Measurements from ENCODE around the gene SEMA6A. TPM values are rescaled to one million over a fixed set of nuclear protein-coding genes. Genes with fewer than 3 reads are reported as not detected.
A peak's percentile ranks its signal among the peaks of the same experiment; 100 is the strongest.

SEMA6A gene
- total and polyA plus RNA-seq, 2 of the 13 experiments (the other 11 are each of a cell fraction or from before 2014, with no cell fraction given), result 5.1 to 6.5 TPM

DNA sequence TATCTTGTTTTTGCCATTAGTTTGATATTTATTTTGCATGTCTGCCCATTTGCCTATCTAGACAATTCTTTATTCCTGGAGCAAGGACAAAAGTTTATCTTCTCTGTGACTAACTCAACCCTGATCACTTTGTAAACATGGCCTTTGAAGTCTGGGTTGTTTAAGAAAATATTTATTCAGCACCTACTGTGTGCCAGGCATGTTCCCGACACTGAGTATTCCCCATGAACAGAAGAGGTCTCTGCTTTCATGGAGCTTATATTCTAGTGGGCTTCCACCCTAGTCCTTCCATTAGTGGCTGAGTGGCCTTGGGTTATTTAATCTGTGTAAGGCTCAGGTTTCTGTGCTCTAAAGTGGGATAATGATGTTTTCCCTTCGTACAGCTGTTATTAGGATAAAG, 49.7 kb downstream of the SEMA6A start (continued):
- TF ChIP-seq, protein P1, sequence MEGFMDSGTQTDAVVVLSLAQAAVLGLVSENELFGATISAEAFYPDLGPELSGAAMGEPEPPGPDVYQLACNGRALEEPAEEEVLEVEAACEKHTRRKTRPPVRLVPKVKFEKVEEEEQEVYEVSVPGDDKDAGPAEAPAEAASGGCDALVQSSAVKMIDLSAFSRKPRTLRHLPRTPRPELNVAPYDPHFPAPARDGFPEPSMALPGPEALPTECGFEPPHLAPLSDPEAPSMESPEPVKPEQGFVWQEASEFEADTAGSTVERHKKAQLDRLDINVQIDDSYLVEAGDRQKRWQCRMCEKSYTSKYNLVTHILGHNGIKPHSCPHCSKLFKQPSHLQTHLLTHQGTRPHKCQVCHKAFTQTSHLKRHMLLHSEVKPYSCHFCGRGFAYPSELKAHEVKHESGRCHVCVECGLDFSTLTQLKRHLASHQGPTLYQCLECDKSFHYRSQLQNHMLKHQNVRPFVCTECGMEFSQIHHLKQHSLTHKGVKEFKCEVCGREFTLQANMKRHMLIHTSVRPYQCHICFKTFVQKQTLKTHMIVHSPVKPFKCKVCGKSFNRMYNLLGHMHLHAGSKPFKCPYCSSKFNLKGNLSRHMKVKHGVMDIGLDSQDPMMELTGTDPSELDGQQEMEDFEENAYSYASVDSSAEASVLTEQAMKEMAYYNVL (CRISPR knock-in tag; IDR thresholded peaks at IDR 0.05; ENCODE audit: borderline replicate concordance), result no peak
- TF ChIP-seq, protein P2, sequence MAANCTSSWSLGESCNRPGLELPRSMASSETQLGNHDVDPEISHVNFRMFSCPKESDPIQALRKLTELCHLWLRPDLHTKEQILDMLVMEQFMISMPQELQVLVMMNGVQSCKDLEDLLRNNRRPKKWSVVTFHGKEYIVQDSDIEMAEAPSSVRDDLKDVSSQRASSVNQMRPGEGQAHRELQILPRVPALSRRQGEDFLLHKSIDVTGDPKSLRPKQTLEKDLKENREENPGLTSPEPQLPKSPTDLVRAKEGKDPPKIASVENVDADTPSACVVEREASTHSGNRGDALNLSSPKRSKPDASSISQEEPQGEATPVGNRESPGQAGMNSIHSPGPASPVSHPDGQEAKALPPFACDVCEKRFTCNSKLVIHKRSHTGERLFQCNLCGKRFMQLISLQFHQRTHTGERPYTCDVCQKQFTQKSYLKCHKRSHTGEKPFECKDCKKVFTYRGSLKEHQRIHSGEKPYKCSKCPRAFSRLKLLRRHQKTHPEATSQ (CRISPR knock-in tag; IDR thresholded peaks at IDR 0.05; ENCODE audit: borderline replicate concordance), result peak; percentile 72; the same call in 1 of the 2 replicates
- no peak for TF ChIP-seq ZEB1 (IDR thresholded peaks at IDR 0.05; ENCODE audit: insufficient replicate concordance, low read depth)
- no peak for TF ChIP-seq MAFK (conservative IDR thresholded peaks at IDR 0.05 in 1 of 2, IDR thresholded peaks at IDR 0.05 in 1 of 2; ENCODE audit: low read length in 2 of 2)
- TF ChIP-seq KLF11 (CRISPR knock-in tag; IDR thresholded peaks at IDR 0.05), result no peak
- TF ChIP-seq HMG20B (CRISPR knock-in tag; conservative IDR thresholded peaks at IDR 0.05), result peak; percentile 73; the same call in 1 of the 2 replicates
- TF ChIP-seq MIER2 (CRISPR knock-in tag; IDR thresholded peaks at IDR 0.05), result peak; percentile 16; the same call in 1 of the 2 replicates
- peak; percentile 64 for TF ChIP-seq FOXA1 (IDR thresholded peaks at IDR 0.05)
- TF ChIP-seq FOXA1 (CRISPR knock-in tag; IDR thresholded peaks at IDR 0.05), result peak; percentile 86
- no peak; the same call in 1 of the 2 replicates for TF ChIP-seq NFYC (CRISPR knock-in tag; IDR thresholded peaks at IDR 0.05)
- peak; percentile 64 for TF ChIP-seq RARA (CRISPR knock-in tag; IDR thresholded peaks at IDR 0.05)
- TF ChIP-seq TARDBP (CRISPR knock-in tag; IDR thresholded peaks at IDR 0.05), result peak; percentile 47; the same call in 1 of the 2 replicates
- TF ChIP-seq HNF4A (CRISPR knock-in tag; IDR thresholded peaks at IDR 0.05), result peak; percentile 59
- TF ChIP-seq ARHGAP35 (CRISPR knock-in tag; IDR thresholded peaks at IDR 0.05; ENCODE audit: borderline replicate concordance), result no peak
- peak; percentile 71 for TF ChIP-seq SAP130 (CRISPR knock-in tag; IDR thresholded peaks at IDR 0.05; ENCODE audit: low read depth)
- no peak for TF ChIP-seq PHB2 (IDR thresholded peaks at IDR 0.05; ENCODE audit: partially characterized antibody)
- peak; percentile 29; the same call in 1 of the 2 replicates for TF ChIP-seq ZMYM3 (CRISPR knock-in tag; IDR thresholded peaks at IDR 0.05)
- peak; percentile 79; the same call in 1 of the 2 replicates for TF ChIP-seq GATA4 (IDR thresholded peaks at IDR 0.05; ENCODE audit: borderline replicate concordance, low read depth)
- TF ChIP-seq ZNF607 (CRISPR knock-in tag; IDR thresholded peaks at IDR 0.05; ENCODE audit: borderline replicate concordance), result no peak
- no peak for TF ChIP-seq TBP (CRISPR knock-in tag; IDR thresholded peaks at IDR 0.05)
- TF ChIP-seq, protein P3, sequence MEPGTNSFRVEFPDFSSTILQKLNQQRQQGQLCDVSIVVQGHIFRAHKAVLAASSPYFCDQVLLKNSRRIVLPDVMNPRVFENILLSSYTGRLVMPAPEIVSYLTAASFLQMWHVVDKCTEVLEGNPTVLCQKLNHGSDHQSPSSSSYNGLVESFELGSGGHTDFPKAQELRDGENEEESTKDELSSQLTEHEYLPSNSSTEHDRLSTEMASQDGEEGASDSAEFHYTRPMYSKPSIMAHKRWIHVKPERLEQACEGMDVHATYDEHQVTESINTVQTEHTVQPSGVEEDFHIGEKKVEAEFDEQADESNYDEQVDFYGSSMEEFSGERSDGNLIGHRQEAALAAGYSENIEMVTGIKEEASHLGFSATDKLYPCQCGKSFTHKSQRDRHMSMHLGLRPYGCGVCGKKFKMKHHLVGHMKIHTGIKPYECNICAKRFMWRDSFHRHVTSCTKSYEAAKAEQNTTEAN (CRISPR knock-in tag; conservative IDR thresholded peaks at IDR 0.05), result peak; percentile 74; the same call in 1 of the 2 replicates
- TF ChIP-seq POLR2AphosphoS2 (IDR thresholded peaks at IDR 0.05; ENCODE audit: low read depth, low read length), result no peak
- TF ChIP-seq TBL1XR1 (IDR thresholded peaks at IDR 0.05; ENCODE audit: borderline replicate concordance, low read length, partially characterized antibody), result no peak
- TF ChIP-seq ZNF841 (CRISPR knock-in tag; IDR thresholded peaks at IDR 0.05; ENCODE audit: borderline replicate concordance), result no peak
- TF ChIP-seq NBN (conservative IDR thresholded peaks at IDR 0.05), result no peak
- TF ChIP-seq DPF2 (CRISPR knock-in tag; IDR thresholded peaks at IDR 0.05; ENCODE audit: borderline replicate concordance, low read depth), result peak; percentile 60; the same call in 1 of the 2 replicates
- TF ChIP-seq NR2F6 (IDR thresholded peaks at IDR 0.05), result peak; percentile 83
- TF ChIP-seq NR2F6 (CRISPR knock-in tag; IDR thresholded peaks at IDR 0.05), result peak; percentile 71; the same call in 1 of the 2 replicates
- TF ChIP-seq ATF7 (IDR thresholded peaks at IDR 0.05), result no peak
- no peak for TF ChIP-seq ATF7 (CRISPR knock-in tag; IDR thresholded peaks at IDR 0.05)
- no peak for TF ChIP-seq ATAD3A (CRISPR knock-in tag; IDR thresholded peaks at IDR 0.05)
- TF ChIP-seq PITX1 (CRISPR knock-in tag; IDR thresholded peaks at IDR 0.05), result peak; percentile 62

Measured in HepG2 (cell line).